ENCODE results near the gene STK24. TPM values are rescaled to one million over a fixed set of nuclear protein-coding genes. Genes with fewer than 3 reads are reported as not detected.

STK24 gene
- polyA plus RNA-seq, 2 donors, result 104 to 122 TPM

DNA sequence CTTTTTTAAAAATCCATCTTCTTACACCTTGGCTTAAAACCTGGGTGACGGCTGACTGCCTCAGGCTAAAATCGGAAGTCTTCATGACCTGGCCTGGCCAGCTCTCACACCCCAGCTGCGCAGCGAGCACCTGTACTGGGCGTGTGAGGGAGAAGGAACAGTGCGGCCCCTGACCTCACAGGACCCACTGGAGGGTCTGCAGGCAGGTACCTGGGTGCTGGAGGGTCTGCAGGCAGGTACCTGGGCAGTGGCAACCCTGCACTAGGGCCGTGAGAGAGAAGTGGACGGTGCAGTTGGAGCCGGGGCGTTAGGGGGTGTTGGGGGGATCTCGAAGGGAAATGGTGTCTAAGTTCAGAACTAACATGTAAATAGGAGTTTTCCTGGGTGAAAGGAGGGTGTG lies 144.3 kb downstream of the STK24 start:
- H3K27ac ChIP-seq (ENCODE audit: low read depth in 2 of 2, low read length in 1 of 2), result no peak overlapping the region
- H3K4me1 ChIP-seq (ENCODE audit: control insufficient read depth in 2 of 2, insufficient read depth in 2 of 2, low read length in 1 of 2), result no peaks in the 10 kb centered on the region
- H3K27me3 ChIP-seq (ENCODE audit: control insufficient read depth in 1 of 2, insufficient read depth in 2 of 2, low read length in 2 of 2), result no peaks in the 10 kb centered on the region
- peaks cover 0 to 2% of the 10 kb centered on the region in 2 donors for H3K36me3 ChIP-seq (ENCODE audit: control insufficient read depth in 2 of 2, insufficient read depth in 2 of 2, low read length in 1 of 2)
- 91 to 92% methylated on average over 11 of the region's 11 CpGs for WGBS, 2 donors
- H3K9me3 ChIP-seq (ENCODE audit: control insufficient read depth in 2 of 2, insufficient read depth in 1 of 2, low read depth in 1 of 2, low read length in 1 of 2), result peaks cover 0 to 3% of the 10 kb centered on the region in 2 donors
- H3K4me3 ChIP-seq (ENCODE audit: low read depth in 1 of 2, low read length in 2 of 2), result no peak overlapping the region

- no peaks in the 10 kb centered on the region for H3K27me3 ChIP-seq (ENCODE audit: control insufficient read depth in 1 of 2, insufficient read depth in 2 of 2, low read length in 2 of 2)
- H3K4me3 ChIP-seq (ENCODE audit: low read depth in 1 of 2, low read length in 2 of 2), result no peak overlapping the region
- no peaks in the 10 kb centered on the region for H3K4me1 ChIP-seq (ENCODE audit: control insufficient read depth in 2 of 2, insufficient read depth in 2 of 2, low read length in 1 of 2)
- peaks cover 0 to 2% of the 10 kb centered on the region in 2 donors for H3K36me3 ChIP-seq (ENCODE audit: control insufficient read depth in 2 of 2, insufficient read depth in 2 of 2, low read length in 1 of 2)
- peaks cover 0 to 3% of the 10 kb centered on the region in 2 donors for H3K9me3 ChIP-seq (ENCODE audit: control insufficient read depth in 2 of 2, insufficient read depth in 1 of 2, low read depth in 1 of 2, low read length in 1 of 2)
- H3K27ac ChIP-seq (ENCODE audit: low read depth in 2 of 2, low read length in 1 of 2), result no peak overlapping the region
- WGBS, 2 donors, result 72 to 81% methylated on average over 11 of the region's 11 CpGs
Measured at GRCh38 chr13:98429977-98430736, 146.8 kb downstream of the STK24 start.

DNA sequence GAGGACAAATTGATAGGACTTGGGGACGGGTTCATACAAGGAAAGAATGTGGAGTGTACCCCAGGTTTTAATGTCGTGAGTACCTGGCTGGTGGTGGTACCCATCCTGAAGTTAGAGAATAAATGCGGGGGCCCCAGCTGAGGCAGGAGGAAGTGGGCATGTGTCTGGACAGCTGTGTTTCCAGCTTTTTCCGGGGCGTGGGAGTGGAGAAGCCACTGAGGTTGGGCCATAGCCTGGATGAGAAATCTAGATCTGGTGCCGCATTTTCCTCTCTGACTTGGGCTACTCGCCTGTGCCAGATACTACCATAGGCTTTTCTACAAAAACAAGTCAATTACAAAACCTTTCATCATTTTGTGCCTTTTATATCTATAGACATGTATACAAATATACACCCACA lies 147.4 kb downstream of the STK24 start:
- 92 to 95% methylated on average over 7 of the region's 7 CpGs for WGBS, 2 donors
- peaks cover 0 to 2% of the 10 kb centered on the region in 2 donors for H3K36me3 ChIP-seq (ENCODE audit: control insufficient read depth in 2 of 2, insufficient read depth in 2 of 2, low read length in 1 of 2)
- H3K27ac ChIP-seq (ENCODE audit: low read depth in 2 of 2, low read length in 1 of 2), result no peak overlapping the region
- no peaks in the 10 kb centered on the region for H3K4me1 ChIP-seq (ENCODE audit: control insufficient read depth in 2 of 2, insufficient read depth in 2 of 2, low read length in 1 of 2)
- no peak overlapping the region for H3K4me3 ChIP-seq (ENCODE audit: low read depth in 1 of 2, low read length in 2 of 2)
- H3K9me3 ChIP-seq (ENCODE audit: control insufficient read depth in 2 of 2, insufficient read depth in 1 of 2, low read depth in 1 of 2, low read length in 1 of 2), result peaks cover 0 to 3% of the 10 kb centered on the region in 2 donors
- H3K27me3 ChIP-seq (ENCODE audit: control insufficient read depth in 1 of 2, insufficient read depth in 2 of 2, low read length in 2 of 2), result no peaks in the 10 kb centered on the region

DNA sequence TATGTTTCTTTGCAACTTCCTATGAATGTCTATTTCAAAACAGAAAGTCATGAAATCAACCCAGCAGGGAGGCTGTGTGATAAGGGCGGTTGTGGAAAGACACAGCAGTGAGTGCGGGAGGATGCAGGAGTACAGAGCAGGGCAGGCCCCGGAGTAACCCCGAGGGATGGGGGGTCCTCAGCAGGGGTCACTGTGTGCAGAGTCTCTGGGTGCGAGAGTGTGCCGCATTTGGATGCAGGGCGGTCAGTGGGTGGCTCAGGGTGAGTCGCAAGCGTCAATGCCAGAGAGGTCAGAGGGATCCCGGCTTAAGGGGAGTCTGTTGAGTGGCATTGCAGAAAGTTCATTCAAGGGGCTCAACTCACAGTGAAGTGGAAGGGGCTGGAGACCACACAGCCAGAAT lies 147.8 kb downstream of the STK24 start:
- Histone ChIP-seq H3K9me3 (ENCODE audit: control insufficient read depth in 2 of 2, insufficient read depth in 1 of 2, low read depth in 1 of 2, low read length in 1 of 2) (peaks cover 0 to 3% of the 10 kb centered on the region in 2 donors), H3K4me3 (ENCODE audit: low read depth in 1 of 2, low read length in 2 of 2) (no peak overlapping the region), H3K27me3 (ENCODE audit: control insufficient read depth in 1 of 2, insufficient read depth in 2 of 2, low read length in 2 of 2) (no peaks in the 10 kb centered on the region), H3K4me1 (ENCODE audit: control insufficient read depth in 2 of 2, insufficient read depth in 2 of 2, low read length in 1 of 2) (no peaks in the 10 kb centered on the region), H3K36me3 (ENCODE audit: control insufficient read depth in 2 of 2, insufficient read depth in 2 of 2, low read length in 1 of 2) (peaks cover 0 to 2% of the 10 kb centered on the region in 2 donors), H3K27ac (ENCODE audit: low read depth in 2 of 2, low read length in 1 of 2) (no peak overlapping the region)
- 83 to 85% methylated on average over 10 of the region's 10 CpGs for whole genome bisulfite sequencing, 2 donors

- peaks cover 0 to 3% of the 10 kb centered on the region in 2 donors for H3K9me3 ChIP-seq (ENCODE audit: control insufficient read depth in 2 of 2, insufficient read depth in 1 of 2, low read depth in 1 of 2, low read length in 1 of 2)
- H3K36me3 ChIP-seq (ENCODE audit: control insufficient read depth in 2 of 2, insufficient read depth in 2 of 2, low read length in 1 of 2), result peaks cover 0 to 2% of the 10 kb centered on the region in 2 donors
- 88% methylated on average over 15 of the region's 15 CpGs for WGBS, 2 donors
Measured at GRCh38 chr13:98428256-98428966, 148.5 kb downstream of the STK24 start.

DNA sequence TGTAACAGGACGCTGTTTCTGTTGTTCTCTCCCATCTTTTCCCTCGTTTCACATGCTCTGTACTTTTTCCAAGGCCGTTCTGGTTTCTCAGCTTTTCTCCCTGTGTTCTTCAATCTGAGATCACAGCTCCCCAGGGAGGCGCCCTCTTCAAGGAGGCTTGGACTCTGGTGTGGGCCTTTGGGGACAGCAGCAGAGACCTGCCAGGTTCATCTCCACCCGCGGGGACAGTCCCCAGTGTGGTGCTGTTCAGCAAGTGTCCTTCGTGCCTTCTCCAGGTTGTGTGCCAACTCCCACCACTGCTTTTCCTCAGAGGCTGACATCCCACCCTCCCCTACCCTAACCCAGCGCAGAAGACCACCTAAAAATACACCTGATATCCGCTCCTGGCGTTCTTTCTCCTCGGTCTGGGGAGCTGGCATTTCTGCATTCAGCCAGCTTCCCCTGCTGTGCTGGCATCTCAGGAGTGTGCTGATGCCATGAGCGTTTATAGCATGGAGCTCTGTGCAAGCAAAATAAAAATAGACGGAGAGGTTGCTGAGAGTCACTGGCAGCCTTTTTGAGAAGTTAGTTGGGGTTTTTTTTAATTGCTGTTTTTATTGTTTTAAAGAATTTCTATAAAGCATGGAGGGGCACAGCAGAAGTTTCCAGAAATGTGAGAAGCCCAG lies 149.4 kb downstream of the STK24 start:
- Histone ChIP-seq H3K27me3 (ENCODE audit: control insufficient read depth in 1 of 2, insufficient read depth in 2 of 2, low read length in 2 of 2) (no peaks in the 10 kb centered on the region), H3K4me1 (ENCODE audit: control insufficient read depth in 2 of 2, insufficient read depth in 2 of 2, low read length in 1 of 2) (no peaks in the 10 kb centered on the region), H3K27ac (ENCODE audit: low read depth in 2 of 2, low read length in 1 of 2) (no peak overlapping the region), H3K36me3 (ENCODE audit: control insufficient read depth in 2 of 2, insufficient read depth in 2 of 2, low read length in 1 of 2) (peaks cover 0 to 2% of the 10 kb centered on the region in 2 donors), H3K4me3 (ENCODE audit: low read depth in 1 of 2, low read length in 2 of 2) (no peak overlapping the region), H3K9me3 (ENCODE audit: control insufficient read depth in 2 of 2, insufficient read depth in 1 of 2, low read depth in 1 of 2, low read length in 1 of 2) (peaks cover 0 to 3% of the 10 kb centered on the region in 2 donors)
- 86 to 88% methylated on average over 13 of the region's 13 CpGs for WGBS, 2 donors

More at GRCh38 chr13:98428256-98428966, 148.5 kb downstream of the STK24 start:
- H3K4me3 ChIP-seq (ENCODE audit: low read depth in 1 of 2, low read length in 2 of 2), result no peak overlapping the region
- H3K4me1 ChIP-seq (ENCODE audit: control insufficient read depth in 2 of 2, insufficient read depth in 2 of 2, low read length in 1 of 2), result no peaks in the 10 kb centered on the region
- H3K27me3 ChIP-seq (ENCODE audit: control insufficient read depth in 1 of 2, insufficient read depth in 2 of 2, low read length in 2 of 2), result no peaks in the 10 kb centered on the region
- no peak overlapping the region for H3K27ac ChIP-seq (ENCODE audit: low read depth in 2 of 2, low read length in 1 of 2)

- Histone ChIP-seq H3K27me3 (ENCODE audit: control insufficient read depth in 1 of 2, insufficient read depth in 2 of 2, low read length in 2 of 2) (no peaks in the 10 kb centered on the region), H3K9me3 (ENCODE audit: control insufficient read depth in 2 of 2, insufficient read depth in 1 of 2, low read depth in 1 of 2, low read length in 1 of 2) (peaks cover 0 to 2% of the 10 kb centered on the region in 2 donors), H3K27ac (ENCODE audit: low read depth in 2 of 2, low read length in 1 of 2) (no peak overlapping the region), H3K4me3 (ENCODE audit: low read depth in 1 of 2, low read length in 2 of 2) (no peak overlapping the region), H3K4me1 (ENCODE audit: control insufficient read depth in 2 of 2, insufficient read depth in 2 of 2, low read length in 1 of 2) (no peaks in the 10 kb centered on the region), H3K36me3 (ENCODE audit: control insufficient read depth in 2 of 2, insufficient read depth in 2 of 2, low read length in 1 of 2) (no peaks in the 10 kb centered on the region)
- WGBS, 2 donors, result 77 to 85% methylated on average over 7 of the region's 7 CpGs
Measured at GRCh38 chr13:98423417-98423816, 153.5 kb downstream of the STK24 start.

- peaks cover 0 to 2% of the 10 kb centered on the region in 2 donors for H3K9me3 ChIP-seq (ENCODE audit: control insufficient read depth in 2 of 2, insufficient read depth in 1 of 2, low read depth in 1 of 2, low read length in 1 of 2)
- no peaks in the 10 kb centered on the region for H3K36me3 ChIP-seq (ENCODE audit: control insufficient read depth in 2 of 2, insufficient read depth in 2 of 2, low read length in 1 of 2)
- H3K4me3 ChIP-seq (ENCODE audit: low read depth in 1 of 2, low read length in 2 of 2), result no peak overlapping the region
- no peaks in the 10 kb centered on the region for H3K27me3 ChIP-seq (ENCODE audit: control insufficient read depth in 1 of 2, insufficient read depth in 2 of 2, low read length in 2 of 2)
- 89 to 93% methylated on average over 9 of the region's 9 CpGs for whole genome bisulfite sequencing, 2 donors
- no peak overlapping the region for H3K27ac ChIP-seq (ENCODE audit: low read depth in 2 of 2, low read length in 1 of 2)
- no peaks in the 10 kb centered on the region for H3K4me1 ChIP-seq (ENCODE audit: control insufficient read depth in 2 of 2, insufficient read depth in 2 of 2, low read length in 1 of 2)
Measured at GRCh38 chr13:98422046-98422445, 154.9 kb downstream of the STK24 start.

GRCh38 chr13:98420554-98421175 lies 156.2 kb downstream of the STK24 start:
- Histone ChIP-seq H3K9me3 (ENCODE audit: control insufficient read depth in 2 of 2, insufficient read depth in 1 of 2, low read depth in 1 of 2, low read length in 1 of 2) (peaks cover 0 to 2% of the 10 kb centered on the region in 2 donors), H3K4me1 (ENCODE audit: control insufficient read depth in 2 of 2, insufficient read depth in 2 of 2, low read length in 1 of 2) (peaks cover 0 to 1% of the 10 kb centered on the region in 2 donors), H3K27ac (ENCODE audit: low read depth in 2 of 2, low read length in 1 of 2) (no peak overlapping the region), H3K4me3 (ENCODE audit: low read depth in 1 of 2, low read length in 2 of 2) (no peak overlapping the region), H3K27me3 (ENCODE audit: control insufficient read depth in 1 of 2, insufficient read depth in 2 of 2, low read length in 2 of 2) (no peaks in the 10 kb centered on the region), H3K36me3 (ENCODE audit: control insufficient read depth in 2 of 2, insufficient read depth in 2 of 2, low read length in 1 of 2) (no peaks in the 10 kb centered on the region)
- 86 to 91% methylated on average over 6 of the region's 6 CpGs for WGBS, 2 donors
